H1 (cell line): ENCODE measurements around the gene TLE5. TPM values are rescaled to one million over a fixed set of nuclear protein-coding genes. Genes with fewer than 3 reads are reported as not detected.

ENCODE experiments used
- CTCF ChIA-PET: fragments of 300-600 bp; sonication (Branson Sonifier 250); formaldehyde crosslinking; loops from one replicate; lab custom pipeline; 2021; ENCODE audit not compliant: partially characterized antibody; lab: Charles Lee
- POLR2A ChIA-PET: fragments of 300-600 bp; sonication (Branson Sonifier 250); formaldehyde crosslinking; loops from one replicate; lab custom pipeline; 2021; ENCODE audit warnings: inconsistent platforms; ENCODE audit not compliant: partially characterized antibody; lab: Charles Lee
- DNase-seq, 2 experiments: peaks; one replicate each; pipeline versions ENCODE4 v3.0.0 to v3.0.0-alpha.2; 2010 to 2022; ENCODE audit warnings: low spot score in 2 of 2, low read depth in 1 of 2, mixed read lengths in 1 of 2
- FAIRE-seq: peaks from 2 replicates; lab custom pipeline; 2011; peaks lifted over from hg19 to GRCh38; lab: Jason Lieb, UNC
- H2AFZ ChIP-seq: 2 replicates; pipeline ENCODE4 v1.8.1; 2012; ENCODE audit warnings: low read length, inconsistent platforms
- H2AK5ac ChIP-seq: 2 replicates; pipeline ENCODE4 v1.6.1; 2013; ENCODE audit warnings: low read depth, low read length
- H2BK120ac ChIP-seq: replicated peaks from 2 replicates; pipeline ENCODE3; 2013; ENCODE audit warnings: low read depth, low read length, inconsistent platforms
- H2BK12ac ChIP-seq: 2 replicates; pipeline ENCODE4 v1.6.1; 2013; ENCODE audit warnings: low read depth, low read length
- H2BK15ac ChIP-seq: 2 replicates; pipeline ENCODE4 v1.6.1; 2013; ENCODE audit warnings: low read length
- H2BK20ac ChIP-seq: 2 replicates; pipeline ENCODE4 v1.6.1; 2013; ENCODE audit warnings: low read length
- H2BK5ac ChIP-seq: 2 replicates; pipeline ENCODE4 v1.6.1; 2013; ENCODE audit warnings: low read depth, low read length
- H3K14ac ChIP-seq: 2 replicates; pipeline ENCODE4 v1.6.1; 2013; ENCODE audit warnings: inconsistent platforms; ENCODE audit not compliant: insufficient read length
- H3K18ac ChIP-seq: 2 replicates; pipeline ENCODE4 v1.6.1; 2013; ENCODE audit warnings: low read length; ENCODE audit errors: extremely low read depth
- H3K23ac ChIP-seq: 2 replicates; pipeline ENCODE4 v1.6.1; 2013; ENCODE audit warnings: inconsistent platforms; ENCODE audit not compliant: insufficient read length
- H3K23me2 ChIP-seq: 2 replicates; pipeline ENCODE4 v1.6.1; 2013; ENCODE audit warnings: low read depth, low read length
- H3K27ac ChIP-seq: 2 replicates; pipeline ENCODE4 v1.6.1; 2011; ENCODE audit warnings: low read depth, low read length, inconsistent platforms
- H3K27me3 ChIP-seq, 4 experiments: replicated peaks in 1 of 4; 1 replicate in 1 of 4; 2 replicates in 3 of 4; pipeline versions ENCODE4 v1.6.1 to v1.8.1; 2011 to 2013; ENCODE audit warnings: low read length in 3 of 4, mild to moderate bottlenecking in 3 of 4, inconsistent platforms in 2 of 4, mixed read lengths in 2 of 4, moderate library complexity in 1 of 4; ENCODE audit not compliant: control insufficient read depth in 3 of 4, insufficient read depth in 3 of 4; ENCODE audit errors: extremely low read depth in 1 of 4
- H3K36me3 ChIP-seq, 4 experiments: 2 replicates each; pipeline versions ENCODE4 v1.6.1 to v1.8.1; 2011 to 2013; ENCODE audit warnings: mild to moderate bottlenecking in 4 of 4, low read length in 3 of 4, moderate library complexity in 2 of 4, control low read depth in 1 of 4, inconsistent platforms in 1 of 4; ENCODE audit not compliant: insufficient read depth in 4 of 4, control insufficient read depth in 2 of 4
- H3K4ac ChIP-seq: replicated peaks from 2 replicates; pipeline ENCODE3; 2013; ENCODE audit warnings: low read length, low read depth, mixed read lengths, inconsistent platforms; ENCODE audit not compliant: insufficient read length
- H3K4me1 ChIP-seq, 4 experiments: replicated peaks in 1 of 4; 1 replicate in 1 of 4; 2 replicates in 3 of 4; pipeline versions ENCODE4 v1.6.1 to v1.8.1; 2011 to 2013; ENCODE audit warnings: low read length in 3 of 4, inconsistent platforms in 2 of 4, mixed read lengths in 1 of 4; ENCODE audit not compliant: insufficient read depth in 4 of 4, control insufficient read depth in 3 of 4
- H3K4me2 ChIP-seq, 2 experiments: 2 replicates each; pipeline versions ENCODE4 v1.6.1 to v1.8.1; 2011 to 2013; ENCODE audit warnings: low read depth in 2 of 2, low read length in 2 of 2, control low read depth in 1 of 2, inconsistent platforms in 1 of 2, mild to moderate bottlenecking in 1 of 2; ENCODE audit not compliant: insufficient read depth in 1 of 2
- H3K4me3 ChIP-seq, 4 experiments: fragments of 200-600, 300-600 bp in 1 of 4; sonication (generic), shearing (Covaris generic), sonication (Bioruptor Twin) in 1 of 4; 2 replicates each; pipeline versions ENCODE4 v1.5.1 to v1.8.1; 2011 to 2016; ENCODE audit warnings: low read length in 4 of 4, low read depth in 3 of 4, control low read depth in 2 of 4, inconsistent platforms in 2 of 4, mild to moderate bottlenecking in 2 of 4, mixed read lengths in 1 of 4, moderate library complexity in 1 of 4; ENCODE audit not compliant: insufficient read depth in 2 of 4; ENCODE audit errors: extremely low read depth in 1 of 4
- H3K56ac ChIP-seq: replicated peaks from 2 replicates; pipeline ENCODE3; 2013; ENCODE audit warnings: low read depth, mild to moderate bottlenecking, mixed read lengths, low read length, inconsistent platforms; ENCODE audit not compliant: insufficient read length
- H3K79me1 ChIP-seq: 2 replicates; pipeline ENCODE4 v1.6.1; 2013; ENCODE audit warnings: low read depth, low read length, control low read depth
- H3K79me2 ChIP-seq, 2 experiments: 2 replicates each; pipeline versions ENCODE4 v1.6.1 to v1.8.1; 2012 to 2013; ENCODE audit warnings: low read length in 2 of 2, mild to moderate bottlenecking in 2 of 2, inconsistent platforms in 1 of 2; ENCODE audit not compliant: insufficient read depth in 2 of 2, control insufficient read depth in 1 of 2
- H3K9ac ChIP-seq, 4 experiments: replicated peaks in 1 of 4; 1 replicate in 1 of 4; 2 replicates in 3 of 4; pipeline versions ENCODE4 v1.6.1 to v1.8.1; 2011 to 2013; ENCODE audit warnings: low read depth in 3 of 4, low read length in 3 of 4, control low read depth in 2 of 4, mild to moderate bottlenecking in 2 of 4, moderate library complexity in 2 of 4, inconsistent platforms in 1 of 4; ENCODE audit errors: extremely low read depth in 1 of 4
- H3K9me3 ChIP-seq, 2 experiments: 2 replicates each; pipeline versions ENCODE4 v1.6.1 to v1.8.1; 2012 to 2013; ENCODE audit warnings: mild to moderate bottlenecking in 2 of 2, moderate library complexity in 2 of 2, control low read depth in 1 of 2, inconsistent platforms in 1 of 2, low read depth in 1 of 2, low read length in 1 of 2, mixed read lengths in 1 of 2; ENCODE audit not compliant: insufficient read depth in 2 of 2
- H4K20me1 ChIP-seq, 2 experiments: replicated peaks in 1 of 2; 2 replicates each; pipeline versions ENCODE3 to v1.8.1; 2011 to 2013; ENCODE audit warnings: inconsistent platforms in 2 of 2, low read length in 2 of 2, mild to moderate bottlenecking in 1 of 2; ENCODE audit not compliant: insufficient read depth in 2 of 2, control insufficient read depth in 1 of 2
- H4K5ac ChIP-seq: 2 replicates; pipeline ENCODE4 v1.6.1; 2013; ENCODE audit warnings: low read length, low read depth, mixed read lengths, inconsistent platforms; ENCODE audit not compliant: insufficient read length
- H4K8ac ChIP-seq: 2 replicates; pipeline ENCODE4 v1.8.0; 2013; ENCODE audit warnings: mild to moderate bottlenecking, moderate library complexity, low read length, inconsistent platforms; ENCODE audit not compliant: insufficient read depth; ENCODE audit errors: extremely low read depth
- H4K91ac ChIP-seq: replicated peaks from 2 replicates; pipeline ENCODE3; 2013; ENCODE audit warnings: low read length, mixed read lengths, inconsistent platforms; ENCODE audit not compliant: insufficient read length
- CTBP2 ChIP-seq: IDR thresholded peaks from 2 replicates; pipeline ENCODE4 v1.7.0; 2011; ENCODE audit warnings: borderline replicate concordance, mild to moderate bottlenecking, moderate library complexity, mixed read lengths, low read length; ENCODE audit not compliant: insufficient read depth, insufficient read length
- HDAC6 ChIP-seq: IDR thresholded peaks from one replicate; pipeline ENCODE4 v1.7.1; 2012; ENCODE audit warnings: low read depth, mild to moderate bottlenecking, inconsistent platforms, low read length, moderate library complexity
- MAFK ChIP-seq: IDR thresholded peaks from 2 replicates; pipeline ENCODE4 v1.6.1; 2012; ENCODE audit warnings: low read depth, mild to moderate bottlenecking, improper control_type of control experiment, low read length
- WGBS, 2 experiments: shearing (Covaris generic) in 1 of 2; methylation state at CpG; one replicate each; pipeline versions ENCODE4 v1.1.6 to v1.1.7; 2013 to 2015; ENCODE audit warnings: low lambda C conversion rate in 2 of 2, mixed read lengths in 2 of 2, inconsistent platforms in 1 of 2, low coverage in 1 of 2, missing lambda C conversion rate in 1 of 2; ENCODE audit not compliant: insufficient replicate concordance in 2 of 2, insufficient coverage in 1 of 2, insufficient read length in 1 of 2; ENCODE audit errors: extremely low coverage in 1 of 2, missing lambda C conversion rate in 1 of 2; 5-methylcytosine and 5-hydroxymethylcytosine counted together
- polyA plus RNA-seq, 7 experiments: library from polyadenylated mRNA; depleted of rRNA in 3 of 7; stranded (reverse) in 5 of 7; unstranded in 2 of 7; fragments of >200 nt in 5 of 7; fragments of 200-250 nt in 2 of 7; gene quantifications; 1 replicate in 5 of 7; 2 replicates in 1 of 7; 4 replicates in 1 of 7; pipeline versions ENCODE4 v1.2.1 to v1.2.3, GENCODE V29; 2011 to 2013; ENCODE audit warnings: missing spikeins in 2 of 7, mixed read lengths in 2 of 7
- total RNA-seq: library from RNA; stranded (reverse); fragmentation: NEBNext Ultra II Directional; extraction: Animal tissue kit (Norgen Biotek cat#: 25700); gene quantifications from 2 replicates; pipeline ENCODE4 v1.2.1, GENCODE V29; 2021

The TLE5 gene
- total and polyA plus RNA-seq, 2 of the 8 experiments (the other 6 are each of a cell fraction or from before 2014, with no cell fraction given), result 187 to 285 TPM

GRCh38 chr19:3020321-3020960 is 41.9 kb downstream of the TLE5 start:
- H2AFZ ChIP-seq, result no peak overlapping the region
- H4K5ac ChIP-seq, result no peak overlapping the region
- no peak overlapping the region for H2BK15ac ChIP-seq
- ChIA-PET POLR2A (no interaction called here), CTCF (interaction anchor here (0.6 kb wide), 1 partner anchor 88 kb away, joined by 3 read pairs; no protein-coding TSS in a partner anchor)
- H3K23ac ChIP-seq, result no peak overlapping the region
- H3K27ac ChIP-seq, result no peak overlapping the region
- no peaks in the 10 kb centered on the region for H4K20me1 ChIP-seq
- H3K4me3 ChIP-seq, result no peak overlapping the region
- H3K9ac ChIP-seq, result no peak overlapping the region
- no peaks in the 10 kb centered on the region for H3K79me2 ChIP-seq
- no peaks in the 10 kb centered on the region for H3K79me1 ChIP-seq
- H4K8ac ChIP-seq, result no peak overlapping the region
- no peak overlapping the region for H3K14ac ChIP-seq
- FAIRE-seq, result no peak
- H3K36me3 ChIP-seq, result no peaks in the 10 kb centered on the region
- WGBS, 2 experiments, result 89% methylated on average over 18 of the region's 18 CpGs; no CpG with 5 or more reads in 1 of the 2 experiments
- no peak overlapping the region for H3K18ac ChIP-seq
- H3K23me2 ChIP-seq, result peaks cover 7% of the 10 kb centered on the region; the same call in 1 of the 2 replicates
- no peak overlapping the region for H2AK5ac ChIP-seq
- no peak overlapping the region for H3K56ac ChIP-seq
- peaks cover 0 to 12% (median 8%) of the 10 kb centered on the region in 4 experiments; a peak in 5 of 7 replicates for H3K27me3 ChIP-seq
- no peak for DNase-seq
- H2BK12ac ChIP-seq, result no peak overlapping the region
- no peak overlapping the region for H3K4ac ChIP-seq
- no peak overlapping the region for H4K91ac ChIP-seq
- H3K9me3 ChIP-seq, result no peaks in the 10 kb centered on the region
- no peak overlapping the region for H2BK5ac ChIP-seq
- no peak overlapping the region for H2BK120ac ChIP-seq
- H3K4me1 ChIP-seq, result peaks cover 0 to 13% (median 10%) of the 10 kb centered on the region in 4 experiments; a peak in 6 of 7 replicates
- no peak overlapping the region for H2BK20ac ChIP-seq
- no peak for TF ChIP-seq CTBP2
- TF ChIP-seq HDAC6, result no peak
- TF ChIP-seq MAFK, result no peak
- no peak overlapping the region for H3K4me2 ChIP-seq
